ENCODE results near the gene PCDHB12.
"Not testable (repeated sequence)": the region's sequence is repeated elsewhere in the genome, so short reads cannot be mapped to it uniquely, and the experiment has no call there.

The PCDHB12 gene

DNA sequence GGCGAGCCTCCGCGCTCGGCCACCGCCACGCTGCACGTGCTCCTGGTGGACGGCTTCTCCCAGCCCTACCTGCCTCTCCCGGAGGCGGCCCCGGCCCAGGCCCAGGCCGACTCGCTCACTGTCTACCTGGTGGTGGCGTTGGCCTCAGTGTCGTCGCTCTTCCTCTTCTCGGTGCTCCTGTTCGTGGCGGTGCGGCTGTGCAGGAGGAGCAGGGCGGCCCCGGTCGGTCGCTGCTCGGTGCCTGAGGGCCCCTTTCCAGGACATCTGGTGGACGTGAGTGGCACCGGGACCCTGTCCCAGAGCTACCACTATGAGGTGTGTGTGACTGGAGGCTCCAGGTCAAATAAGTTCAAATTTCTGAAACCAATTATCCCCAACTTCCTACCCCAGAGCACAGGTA lies 2.3 kb downstream of the PCDHB12 start:
- DNase-seq: not testable (repeated sequence)

DNA sequence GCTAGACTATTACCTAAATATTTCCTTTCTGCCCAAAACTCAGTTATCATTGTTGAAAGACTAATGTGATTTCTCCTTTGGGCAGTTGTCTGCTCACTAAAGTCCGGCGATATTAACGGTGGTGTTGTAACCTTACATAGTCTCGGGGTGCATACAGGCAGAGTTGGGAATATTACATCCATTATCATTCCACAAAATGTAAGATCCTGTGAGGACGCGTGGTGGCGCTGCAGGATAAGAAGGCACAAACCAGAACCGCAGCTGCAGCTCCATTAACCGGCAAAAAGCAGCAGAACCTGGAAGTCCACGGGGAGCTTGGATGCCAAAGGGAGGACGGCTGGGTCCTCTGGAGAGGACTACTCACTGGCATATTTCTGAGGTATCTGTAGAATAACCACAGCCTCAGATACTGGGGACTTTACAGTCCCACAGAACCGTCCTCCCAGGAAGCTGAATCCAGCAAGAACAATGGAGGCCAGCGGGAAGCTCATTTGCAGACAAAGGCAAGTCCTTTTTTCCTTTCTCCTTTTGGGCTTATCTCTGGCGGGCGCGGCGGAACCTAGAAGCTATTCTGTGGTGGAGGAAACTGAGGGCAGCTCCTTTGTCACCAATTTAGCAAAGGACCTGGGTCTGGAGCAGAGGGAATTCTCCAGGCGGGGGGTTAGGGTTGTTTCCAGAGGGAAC lies 5.3 kb downstream of the PCDHB12 start, which contains the start of gene PCDHB13:
TSS of gene PCDHB13 (plus strand) at position 264 of the 684 bp plus-strand sequence. CDS start at position 469, 205 bp downstream.
- peak; percentile 20 for DNase-seq

DNA sequence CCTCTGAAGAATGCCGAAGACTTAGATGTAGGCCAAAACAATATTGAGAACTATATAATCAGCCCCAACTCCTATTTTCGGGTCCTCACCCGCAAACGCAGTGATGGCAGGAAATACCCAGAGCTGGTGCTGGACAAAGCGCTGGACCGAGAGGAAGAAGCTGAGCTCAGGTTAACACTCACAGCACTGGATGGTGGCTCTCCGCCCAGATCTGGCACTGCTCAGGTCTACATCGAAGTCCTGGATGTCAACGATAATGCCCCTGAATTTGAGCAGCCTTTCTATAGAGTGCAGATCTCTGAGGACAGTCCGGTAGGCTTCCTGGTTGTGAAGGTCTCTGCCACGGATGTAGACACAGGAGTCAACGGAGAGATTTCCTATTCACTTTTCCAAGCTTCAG lies 6.1 kb downstream of the PCDHB12 start:
- not testable (repeated sequence) for DNase-seq

DNA sequence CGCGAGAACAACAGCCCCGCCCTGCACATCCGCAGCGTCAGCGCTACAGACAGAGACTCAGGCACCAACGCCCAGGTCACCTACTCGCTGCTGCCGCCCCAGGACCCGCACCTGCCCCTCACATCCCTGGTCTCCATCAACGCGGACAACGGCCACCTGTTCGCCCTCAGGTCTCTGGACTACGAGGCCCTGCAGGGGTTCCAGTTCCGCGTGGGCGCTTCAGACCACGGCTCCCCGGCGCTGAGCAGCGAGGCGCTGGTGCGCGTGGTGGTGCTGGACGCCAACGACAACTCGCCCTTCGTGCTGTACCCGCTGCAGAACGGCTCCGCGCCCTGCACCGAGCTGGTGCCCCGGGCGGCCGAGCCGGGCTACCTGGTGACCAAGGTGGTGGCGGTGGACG lies 7.0 kb downstream of the PCDHB12 start:
- not testable (repeated sequence) for DNase-seq

DNA sequence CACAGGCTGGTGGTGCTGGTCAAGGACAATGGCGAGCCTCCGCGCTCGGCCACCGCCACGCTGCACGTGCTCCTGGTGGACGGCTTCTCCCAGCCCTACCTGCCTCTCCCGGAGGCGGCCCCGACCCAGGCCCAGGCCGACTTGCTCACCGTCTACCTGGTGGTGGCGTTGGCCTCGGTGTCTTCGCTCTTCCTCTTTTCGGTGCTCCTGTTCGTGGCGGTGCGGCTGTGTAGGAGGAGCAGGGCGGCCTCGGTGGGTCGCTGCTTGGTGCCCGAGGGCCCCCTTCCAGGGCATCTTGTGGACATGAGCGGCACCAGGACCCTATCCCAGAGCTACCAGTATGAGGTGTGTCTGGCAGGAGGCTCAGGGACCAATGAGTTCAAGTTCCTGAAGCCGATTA lies 7.5 kb downstream of the PCDHB12 start:
- DNase-seq: not testable (repeated sequence)

DNA sequence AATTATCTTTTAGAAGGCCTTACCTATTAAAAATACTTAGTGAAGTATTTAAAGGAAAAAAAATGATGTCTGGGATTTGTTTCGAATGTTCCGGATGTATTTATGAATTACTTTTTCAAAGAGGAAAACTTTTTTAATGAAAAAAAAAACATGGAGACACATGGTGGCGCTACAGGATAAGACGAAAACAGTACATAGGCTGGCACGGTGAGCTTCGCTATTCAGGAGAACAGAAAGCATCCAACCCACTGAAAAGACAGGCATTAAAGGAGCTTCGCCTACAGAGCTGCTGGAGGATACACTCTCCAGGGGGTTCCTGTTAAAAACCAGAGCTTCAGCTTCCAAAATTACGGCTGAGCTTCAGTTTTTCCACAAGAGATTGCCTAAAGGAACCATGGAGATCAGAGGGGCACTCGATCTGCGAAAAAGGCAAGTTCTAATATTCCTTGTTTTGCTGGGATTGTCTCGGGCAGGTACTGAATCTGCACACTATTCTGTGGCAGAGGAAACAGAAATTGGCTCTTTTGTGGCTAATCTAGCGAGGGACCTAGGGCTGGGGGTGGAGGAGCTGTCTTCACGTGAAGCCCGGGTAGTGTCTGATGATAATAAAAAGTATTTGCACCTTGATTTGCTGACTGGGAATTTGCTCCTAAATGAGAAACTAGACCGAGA lies 14.7 kb downstream of the PCDHB12 start, which contains the start of gene PCDHB14:
TSS of gene PCDHB14 (plus strand) at position 232 of the 672 bp plus-strand sequence. CDS start at position 395, 163 bp downstream.
- DNase-seq: no peak

DNA sequence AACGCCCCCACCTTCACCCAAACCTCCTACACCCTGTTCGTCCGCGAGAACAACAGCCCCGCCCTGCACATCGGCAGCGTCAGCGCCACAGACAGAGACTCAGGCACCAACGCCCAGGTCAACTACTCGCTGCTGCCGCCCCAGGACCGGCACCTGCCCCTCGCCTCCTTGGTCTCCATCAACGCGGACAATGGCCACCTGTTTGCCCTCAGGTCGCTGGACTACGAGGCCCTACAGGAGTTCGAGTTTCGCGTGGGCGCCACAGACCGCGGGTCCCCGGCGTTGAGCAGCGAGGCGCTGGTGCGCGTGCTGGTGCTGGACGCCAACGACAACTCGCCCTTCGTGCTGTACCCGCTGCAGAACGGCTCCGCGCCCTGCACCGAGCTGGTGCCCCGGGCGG lies 16.3 kb downstream of the PCDHB12 start:
- not testable (repeated sequence) for DNase-seq

DNA sequence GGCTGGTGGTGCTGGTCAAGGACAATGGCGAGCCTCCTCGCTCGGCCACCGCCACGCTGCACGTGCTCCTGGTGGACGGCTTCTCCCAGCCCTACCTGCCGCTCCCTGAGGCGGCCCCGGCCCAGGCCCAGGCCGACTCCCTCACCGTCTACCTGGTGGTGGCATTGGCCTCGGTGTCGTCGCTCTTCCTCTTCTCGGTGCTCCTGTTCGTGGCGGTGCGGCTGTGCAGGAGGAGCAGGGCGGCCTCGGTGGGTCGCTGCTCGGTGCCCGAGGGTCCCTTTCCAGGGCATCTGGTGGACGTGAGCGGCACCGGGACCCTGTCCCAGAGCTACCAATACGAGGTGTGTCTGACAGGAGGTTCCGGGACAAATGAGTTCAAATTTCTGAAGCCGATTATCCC lies 16.9 kb downstream of the PCDHB12 start:
- not testable (repeated sequence) for DNase-seq

DNA sequence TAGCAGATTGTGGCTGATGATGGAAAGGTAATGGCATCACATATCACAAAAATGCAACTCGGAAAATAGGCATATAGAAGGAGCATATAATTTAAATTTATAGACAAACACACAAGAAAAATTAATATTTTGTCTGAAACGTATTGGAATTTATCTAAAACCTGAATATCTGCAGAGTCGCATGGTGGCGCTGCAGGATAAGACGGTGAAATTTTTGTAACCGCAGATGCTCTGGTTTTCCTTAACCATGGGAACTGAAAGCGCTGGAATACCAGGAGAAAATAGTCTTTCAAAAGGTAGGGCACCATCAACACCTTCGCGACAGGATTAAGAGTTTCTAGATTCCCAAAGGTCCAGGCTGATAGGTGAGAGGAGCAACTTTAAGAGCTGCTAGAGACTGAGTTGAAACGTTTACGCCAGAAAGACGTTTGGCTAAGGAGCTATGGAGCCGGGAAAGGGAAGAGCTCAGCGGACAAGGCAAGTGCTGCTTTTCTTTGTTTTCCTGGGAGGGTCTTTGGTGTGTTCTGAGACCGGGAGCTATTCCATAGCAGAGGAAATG lies 25.7 kb downstream of the PCDHB12 start:
- DNase-seq: no peak

DNA sequence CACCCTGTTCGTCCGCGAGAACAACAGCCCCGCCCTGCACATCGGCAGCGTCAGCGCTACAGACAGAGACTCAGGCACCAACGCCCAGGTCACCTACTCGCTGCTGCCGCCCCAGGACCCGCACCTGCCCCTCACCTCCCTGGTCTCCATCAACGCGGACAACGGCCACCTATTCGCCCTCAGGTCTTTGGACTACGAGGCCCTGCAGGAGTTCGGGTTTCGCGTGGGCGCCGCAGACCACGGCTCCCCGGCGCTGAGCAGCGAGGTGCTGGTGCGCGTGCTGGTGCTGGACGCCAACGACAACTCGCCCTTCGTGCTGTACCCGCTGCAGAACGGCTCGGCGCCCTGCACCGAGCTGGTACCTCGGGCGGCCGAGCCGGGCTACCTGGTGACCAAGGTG lies 27.4 kb downstream of the PCDHB12 start:
- DNase-seq: not testable (repeated sequence)

DNA sequence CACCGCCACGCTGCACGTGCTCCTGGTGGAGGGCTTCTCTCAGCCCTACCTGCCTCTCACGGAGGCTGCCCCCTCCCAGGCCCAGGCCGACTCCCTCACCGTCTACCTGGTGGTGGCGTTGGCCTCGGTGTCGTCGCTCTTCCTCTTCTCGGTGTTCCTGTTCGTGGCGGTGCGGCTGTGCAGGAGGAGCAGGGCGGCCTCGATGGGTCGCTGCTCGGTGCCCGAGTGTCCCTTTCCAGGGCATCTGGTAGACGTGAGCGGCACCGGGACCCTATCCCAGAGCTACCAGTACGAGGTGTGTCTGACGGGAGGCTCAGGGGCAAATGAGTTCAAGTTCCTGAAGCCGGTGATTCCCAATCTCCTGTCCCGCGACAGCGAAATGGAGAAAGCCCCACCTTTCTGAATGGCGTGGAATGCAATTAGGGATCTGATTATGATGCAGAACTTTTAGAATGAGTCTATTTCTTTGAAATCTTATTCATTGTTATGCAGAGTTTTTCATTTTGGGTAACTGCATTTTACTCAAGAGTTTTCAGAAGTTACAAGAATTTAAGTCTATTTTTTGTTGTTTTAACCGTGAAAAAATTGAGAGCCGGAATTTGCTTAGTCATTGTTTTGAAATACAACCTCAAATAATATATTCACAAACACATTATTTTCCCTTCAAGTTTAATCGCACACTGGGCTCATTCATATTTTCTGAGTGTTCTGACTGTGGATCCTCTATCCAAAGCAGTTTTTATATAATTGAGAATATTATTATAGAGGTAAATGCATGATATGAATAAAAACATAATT lies 28.2 kb downstream of the PCDHB12 start:
- DNase-seq: no peak

DNA sequence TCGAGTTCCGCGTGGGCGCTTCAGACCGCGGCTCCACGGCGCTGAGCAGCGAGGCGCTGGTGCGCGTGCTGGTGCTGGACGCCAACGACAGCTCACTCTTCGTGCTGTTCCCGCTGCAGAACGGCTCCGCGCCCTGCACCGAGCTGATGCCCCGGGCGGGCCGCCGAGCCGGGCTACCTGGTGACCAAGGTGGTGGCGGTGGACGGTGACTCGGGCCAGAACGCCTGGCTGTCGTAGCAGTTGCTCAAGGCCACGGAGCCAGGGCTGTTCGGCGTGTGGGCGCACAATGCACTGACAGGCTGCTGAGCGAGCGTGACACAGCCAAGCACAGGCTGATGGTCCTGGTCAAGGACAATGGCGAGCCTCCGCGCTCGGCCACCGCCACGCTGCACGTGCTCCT lies 33.0 kb downstream of the PCDHB12 start:
- DNase-seq: no peak

DNA sequence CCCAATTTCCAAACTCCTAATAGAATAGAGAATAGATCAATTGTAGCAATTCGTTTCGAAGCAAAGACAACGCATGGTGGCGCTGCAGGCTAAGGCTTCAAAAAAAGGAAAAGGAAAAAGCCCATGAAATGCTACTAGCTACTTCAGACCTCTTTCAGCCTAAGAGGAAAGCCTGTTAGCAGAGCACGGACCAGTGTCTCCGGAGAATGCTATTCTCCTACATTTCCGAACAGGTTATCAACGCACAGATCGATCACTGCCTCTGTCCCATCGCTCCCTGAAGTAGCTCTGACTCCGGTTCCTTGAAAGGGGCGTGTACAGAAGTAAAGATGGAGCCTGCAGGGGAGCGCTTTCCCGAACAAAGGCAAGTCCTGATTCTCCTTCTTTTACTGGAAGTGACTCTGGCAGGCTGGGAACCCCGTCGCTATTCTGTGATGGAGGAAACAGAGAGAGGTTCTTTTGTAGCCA lies 36.8 kb downstream of the PCDHB12 start, which contains the start of gene PCDHB15:
TSS of gene PCDHB15 (plus strand) at position 146 of the 468 bp plus-strand sequence. CDS start at position 330, 184 bp downstream.
- DNase-seq: peak; percentile 7

DNA sequence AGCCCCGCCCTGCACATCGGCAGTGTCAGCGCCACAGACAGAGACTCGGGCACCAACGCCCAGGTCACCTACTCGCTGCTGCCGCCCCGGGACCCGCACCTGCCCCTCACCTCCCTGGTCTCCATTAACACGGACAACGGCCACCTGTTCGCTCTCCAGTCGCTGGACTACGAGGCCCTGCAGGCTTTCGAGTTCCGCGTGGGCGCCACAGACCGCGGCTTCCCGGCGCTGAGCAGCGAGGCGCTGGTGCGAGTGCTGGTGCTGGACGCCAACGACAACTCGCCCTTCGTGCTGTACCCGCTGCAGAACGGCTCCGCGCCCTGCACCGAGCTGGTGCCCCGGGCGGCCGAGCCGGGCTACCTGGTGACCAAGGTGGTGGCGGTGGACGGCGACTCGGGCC lies 38.5 kb downstream of the PCDHB12 start:
- not testable (repeated sequence) for DNase-seq

DNA sequence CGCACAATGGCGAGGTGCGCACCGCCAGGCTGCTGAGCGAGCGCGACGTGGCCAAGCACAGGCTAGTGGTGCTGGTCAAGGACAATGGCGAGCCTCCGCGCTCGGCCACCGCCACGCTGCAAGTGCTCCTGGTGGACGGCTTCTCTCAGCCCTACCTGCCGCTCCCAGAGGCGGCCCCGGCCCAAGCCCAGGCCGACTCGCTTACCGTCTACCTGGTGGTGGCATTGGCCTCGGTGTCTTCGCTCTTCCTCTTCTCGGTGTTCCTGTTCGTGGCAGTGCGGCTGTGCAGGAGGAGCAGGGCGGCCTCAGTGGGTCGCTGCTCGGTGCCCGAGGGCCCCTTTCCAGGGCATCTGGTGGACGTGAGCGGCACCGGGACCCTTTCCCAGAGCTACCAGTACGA lies 38.9 kb downstream of the PCDHB12 start:
- not testable (repeated sequence) for DNase-seq

DNA sequence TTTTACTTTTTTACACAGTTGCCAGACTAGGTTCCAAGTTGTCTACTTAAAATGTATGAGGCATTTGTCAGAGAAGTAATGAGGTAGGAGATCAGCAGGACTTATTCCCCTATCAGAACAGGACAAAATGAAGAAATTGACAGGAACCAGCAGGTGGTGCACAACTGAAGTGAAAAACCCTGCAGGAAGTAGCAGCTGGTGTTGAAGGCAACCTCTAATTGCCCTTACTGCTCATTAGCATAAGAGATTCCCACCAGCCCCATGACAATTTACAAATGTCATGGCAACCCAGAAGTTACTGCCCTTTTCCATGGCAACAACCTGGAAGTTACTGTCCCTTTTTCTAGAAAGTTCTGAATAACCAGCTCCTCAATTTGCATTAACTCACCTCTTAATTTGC lies 42.1 kb downstream of the PCDHB12 start:
- DNase-seq: no peak

DNA sequence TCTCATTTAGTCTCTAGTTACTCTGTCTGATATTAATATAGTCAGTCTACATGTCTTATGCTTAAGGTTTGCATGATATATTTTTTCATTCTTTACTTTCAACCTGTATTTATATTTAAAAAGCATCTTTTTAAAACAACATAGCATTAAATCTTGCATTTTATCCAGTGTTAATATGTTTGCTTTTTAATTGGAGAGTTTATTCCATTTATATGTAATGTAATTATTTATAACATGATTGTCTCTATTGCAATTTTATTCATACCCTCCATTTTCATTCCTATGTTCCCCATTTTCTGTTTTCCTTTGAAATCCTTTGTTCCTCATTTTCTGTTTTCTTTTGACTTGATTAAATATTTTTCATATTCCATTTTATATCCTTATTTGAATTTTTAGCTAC lies 49.9 kb downstream of the PCDHB12 start:
- no peak for DNase-seq

DNA sequence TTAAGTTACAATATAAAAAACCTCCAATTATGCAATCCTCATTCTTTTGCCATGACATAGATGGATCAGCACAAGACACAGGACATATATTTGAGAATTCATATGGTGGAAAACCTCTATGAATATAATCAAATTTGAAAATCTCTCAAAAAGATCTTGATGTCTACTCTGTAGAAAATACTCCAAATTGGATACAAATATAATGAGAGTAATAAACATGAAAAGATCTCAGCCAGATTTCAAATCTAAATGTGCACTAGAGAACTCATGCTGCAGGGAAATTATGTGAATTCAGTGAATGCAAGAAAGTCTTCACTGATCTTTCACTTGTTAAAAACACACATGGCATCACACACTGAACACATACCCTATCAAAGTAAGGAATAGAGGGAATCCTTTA lies 50.4 kb downstream of the PCDHB12 start:
- DNase-seq: no peak

DNA sequence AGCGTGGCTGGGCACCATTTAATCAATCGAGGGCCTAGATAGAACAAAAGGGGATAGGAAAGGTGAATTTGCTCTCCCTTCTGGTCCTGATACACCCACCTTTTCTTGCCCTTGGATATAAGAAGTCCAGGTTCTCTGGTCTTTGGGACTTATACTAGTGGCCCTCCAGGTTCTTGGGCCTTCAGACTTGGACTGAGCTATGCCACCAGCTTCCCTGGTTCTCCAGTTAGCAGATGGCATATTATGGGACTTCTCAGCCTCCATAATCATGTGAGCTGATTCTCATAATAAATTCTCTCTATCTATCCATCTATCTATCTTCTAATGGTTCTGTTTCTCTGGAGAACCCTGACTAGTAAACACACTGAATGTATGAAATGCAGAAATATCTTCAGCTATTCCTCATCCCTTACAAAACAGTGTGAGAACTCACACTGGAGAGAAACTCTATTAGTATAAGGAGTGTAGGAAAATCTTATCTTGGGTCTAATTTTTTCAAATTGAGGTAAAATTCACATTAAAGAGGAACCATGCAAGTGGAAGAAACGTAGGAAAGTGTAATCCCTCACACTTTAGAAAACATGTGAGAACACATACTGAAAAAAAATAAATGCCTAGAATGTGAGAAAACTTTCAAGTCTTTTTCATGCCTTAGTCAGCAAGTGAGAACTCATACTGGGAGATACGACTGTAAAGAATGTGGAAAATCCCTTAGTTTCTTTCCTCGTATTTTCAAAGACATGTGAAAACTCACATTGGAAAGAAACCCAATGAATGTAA lies 52.1 kb downstream of the PCDHB12 start:
- DNase-seq: no peak

DNA sequence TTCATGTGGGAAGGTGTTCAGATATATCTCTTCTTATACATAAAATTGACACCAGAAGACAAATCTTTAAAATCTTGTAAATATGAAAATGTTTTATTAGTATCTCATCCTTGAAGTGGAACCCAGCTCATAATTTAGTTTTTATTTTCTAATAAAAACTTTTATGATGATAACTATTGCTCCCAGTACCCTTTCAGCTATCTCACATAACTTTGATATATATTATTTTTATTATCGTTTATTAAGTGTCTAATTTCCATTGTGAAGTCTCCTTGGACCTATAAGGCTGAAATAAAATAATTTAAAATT lies 52.7 kb downstream of the PCDHB12 start:
- no peak for DNase-seq
